ENCODE results near the gene ACOT9. TPM values are rescaled to one million over a fixed set of nuclear protein-coding genes. Genes with fewer than 3 reads are reported as not detected.
A peak's percentile ranks its signal among the peaks of the same experiment; 100 is the strongest.

Gene ACOT9
- total RNA-seq (10 to 100 TPM; 14.4 to 14.8 TPM), polyA plus RNA-seq (10 to 100 TPM in 1 of 3 donors, 1 to 10 TPM in 2; 5.9 to 13.0 (median 7.5) TPM), total RNA-seq (9.3 to 25.3 (median 21.8) reads per million in 6 experiments)

GRCh38 chrX:23742697-23743622 is at the start of gene ACOT9:
Gene ACOT9 (minus strand): TSS chrX:23743276. CDS start chrX:23743144, 132 bp downstream.
- POLR2A ChIA-PET, result interaction anchor here (0.6 to 2.5 kb wide), 5 partner anchors 24 to 211 kb away, joined by 3 to 19 read pairs (median 6); partner anchors contain the start of gene SAT1
- ATAC-seq, result peak; percentile 90 to 91

GRCh38 chrX:23790155-23790497 is 47.0 kb upstream of the ACOT9 start:
- DNase-seq (no peak), ATAC-seq (no peak)
- Mint-ChIP-seq H3K4me3 (no peak overlapping the region), H3K27ac (no peak overlapping the region), H3K36me3 (peaks cover 4 to 17% (median 10%) of the 10 kb centered on the region in 3 donors), H3K27me3 (no peaks in the 10 kb centered on the region), H3K9me3 (peaks cover 0 to 2% (median 0%) of the 10 kb centered on the region in 9 donors), H3K4me1 (peaks cover 1 to 10% (median 8%) of the 10 kb centered on the region in 4 donors)
- POLR2A ChIA-PET, result no interaction called here

More at GRCh38 chrX:23742697-23743622, at the start of gene ACOT9:
- peak; percentile 23 to 71 (median 58) for DNase-seq
- Mint-ChIP-seq H3K36me3 (no peaks in the 10 kb centered on the region), H3K4me3 (peak within 1 kb of the TSS; percentile 78 to 91 (median 89)), H3K9me3 (peaks cover 0 to 2% (median 0%) of the 10 kb centered on the region in 9 donors), H3K27ac (peak within 1 kb of the TSS; percentile 22 to 90 (median 84)), H3K4me1 (peaks cover 9 to 48% (median 22%) of the 10 kb centered on the region in 4 donors), H3K27me3 (no peaks in the 10 kb centered on the region)

GRCh38 chrX:23789386-23790154 is 46.5 kb upstream of the ACOT9 start:
- Mint-ChIP-seq H3K27me3 (no peaks in the 10 kb centered on the region), H3K9me3 (peaks cover 0 to 2% (median 0%) of the 10 kb centered on the region in 9 donors), H3K4me1 (peaks cover 2 to 16% (median 12%) of the 10 kb centered on the region in 4 donors), H3K36me3 (peaks cover 5 to 22% (median 11%) of the 10 kb centered on the region in 3 donors), H3K27ac (peak overlapping the region in 1 of 10 donors; percentile 57), H3K4me3 (no peak overlapping the region)
- POLR2A ChIA-PET, result interaction anchor here (1.2 kb wide), 1 partner anchor 265 kb away, joined by 3 read pairs; no protein-coding TSS in a partner anchor
- ATAC-seq, result no peak
- no peak for DNase-seq

- H3K9me3 Mint-ChIP-seq, result peaks cover 0 to 6% (median 0%) of the 10 kb centered on the region in 9 donors
- POLR2A ChIA-PET, result interaction anchor here (1.2 kb wide), 1 partner anchor 265 kb away, joined by 3 read pairs; no protein-coding TSS in a partner anchor
- peaks cover 5 to 22% (median 16%) of the 10 kb centered on the region in 4 donors for H3K4me1 Mint-ChIP-seq
Observed at GRCh38 chrX:23788946-23789345, 45.9 kb upstream of the ACOT9 start.

GRCh38 chrX:23788521-23788920 is 45.4 kb upstream of the ACOT9 start:
- peak overlapping the region in 3 of 10 donors; percentile 16 to 57 (median 56) for H3K27ac Mint-ChIP-seq
- no peak overlapping the region for H3K4me3 Mint-ChIP-seq
- peaks cover 12 to 33% (median 14%) of the 10 kb centered on the region in 3 donors for H3K36me3 Mint-ChIP-seq
- POLR2A ChIA-PET, result interaction anchor here (1.2 kb wide), 1 partner anchor 266 kb away, joined by 3 read pairs; no protein-coding TSS in a partner anchor
- no peaks in the 10 kb centered on the region for H3K27me3 Mint-ChIP-seq
- H3K9me3 Mint-ChIP-seq, result peaks cover 0 to 7% (median 0%) of the 10 kb centered on the region in 9 donors
- peaks cover 8 to 24% (median 19%) of the 10 kb centered on the region in 4 donors for H3K4me1 Mint-ChIP-seq
- DNase-seq (no peak), ATAC-seq (no peak)

More at GRCh38 chrX:23788946-23789345, 45.9 kb upstream of the ACOT9 start:
- H3K36me3 Mint-ChIP-seq, result peaks cover 9 to 29% (median 14%) of the 10 kb centered on the region in 3 donors
- no peak overlapping the region for H3K27ac Mint-ChIP-seq
- no peak for DNase-seq
- no peak overlapping the region for H3K4me3 Mint-ChIP-seq
- H3K27me3 Mint-ChIP-seq, result no peaks in the 10 kb centered on the region
- ATAC-seq, result no peak

GRCh38 chrX:23787745-23788118 is 44.7 kb upstream of the ACOT9 start:
- POLR2A ChIA-PET, result no interaction called here
- peaks cover 12 to 33% (median 14%) of the 10 kb centered on the region in 3 donors for H3K36me3 Mint-ChIP-seq
- DNase-seq, result no peak
- peaks cover 9 to 27% (median 20%) of the 10 kb centered on the region in 4 donors for H3K4me1 Mint-ChIP-seq
- peak overlapping the region in 1 of 10 donors; percentile 56 for H3K27ac Mint-ChIP-seq
- peaks cover 0 to 7% (median 0%) of the 10 kb centered on the region in 9 donors for H3K9me3 Mint-ChIP-seq
- no peaks in the 10 kb centered on the region for H3K27me3 Mint-ChIP-seq
- ATAC-seq, result no peak
- no peak overlapping the region for H3K4me3 Mint-ChIP-seq

- ATAC-seq (no peak), DNase-seq (no peak)
- H3K27me3 Mint-ChIP-seq, result no peaks in the 10 kb centered on the region
- H3K4me1 Mint-ChIP-seq, result peaks cover 13 to 41% (median 28%) of the 10 kb centered on the region in 4 donors
- POLR2A ChIA-PET, result no interaction called here
- no peak overlapping the region for H3K4me3 Mint-ChIP-seq
- peaks cover 12 to 33% (median 14%) of the 10 kb centered on the region in 3 donors for H3K36me3 Mint-ChIP-seq
- peaks cover 0 to 7% (median 0%) of the 10 kb centered on the region in 9 donors for H3K9me3 Mint-ChIP-seq
- peak overlapping the region in 2 of 10 donors; percentile 41 to 85 for H3K27ac Mint-ChIP-seq
Observed at GRCh38 chrX:23786268-23786815, 43.3 kb upstream of the ACOT9 start.

GRCh38 chrX:23785580-23785979 is 42.5 kb upstream of the ACOT9 start:
- DNase-seq (no peak), ATAC-seq (no peak)
- POLR2A ChIA-PET, result no interaction called here
- Mint-ChIP-seq H3K9me3 (peaks cover 0 to 7% (median 0%) of the 10 kb centered on the region in 9 donors), H3K4me3 (peak overlapping the region in 9 of 10 donors; percentile 4 to 98 (median 94)), H3K27ac (peak overlapping the region in 5 of 10 donors; percentile 9 to 99 (median 80)), H3K36me3 (peaks cover 12 to 33% (median 14%) of the 10 kb centered on the region in 3 donors), H3K27me3 (no peaks in the 10 kb centered on the region), H3K4me1 (peaks cover 13 to 45% (median 29%) of the 10 kb centered on the region in 4 donors)

- peaks cover 13 to 45% (median 29%) of the 10 kb centered on the region in 4 donors for H3K4me1 Mint-ChIP-seq
- peaks cover 0 to 7% (median 0%) of the 10 kb centered on the region in 9 donors for H3K9me3 Mint-ChIP-seq
- no peak for DNase-seq
Observed at GRCh38 chrX:23784470-23785331, 41.6 kb upstream of the ACOT9 start.

GRCh38 chrX:23783589-23784469 is 40.8 kb upstream of the ACOT9 start:
- Mint-ChIP-seq H3K4me3 (peak overlapping the region; percentile 90 to 98 (median 95)), H3K9me3 (peaks cover 0 to 7% (median 0%) of the 10 kb centered on the region in 9 donors), H3K27me3 (no peaks in the 10 kb centered on the region), H3K4me1 (peaks cover 13 to 45% (median 29%) of the 10 kb centered on the region in 4 donors), H3K36me3 (peaks cover 12 to 33% (median 14%) of the 10 kb centered on the region in 3 donors), H3K27ac (peak overlapping the region; percentile 90 to 99 (median 98))
- POLR2A ChIA-PET, result interaction anchor here (1.0 to 3.4 kb wide), 8 partner anchors 11 to 271 kb away, joined by 3 to 27 read pairs (median 14); partner anchors contain the start of genes ACOT9, APOO, CXorf58 and EIF2S3
- ATAC-seq (no peak), DNase-seq (peak in 3 of 10 donors; percentile 25 to 27 (median 26))

More at GRCh38 chrX:23784470-23785331, 41.6 kb upstream of the ACOT9 start:
- H3K4me3 Mint-ChIP-seq, result peak overlapping the region; percentile 90 to 98 (median 95)
- no peak for ATAC-seq
- peaks cover 12 to 33% (median 14%) of the 10 kb centered on the region in 3 donors for H3K36me3 Mint-ChIP-seq
- peak overlapping the region; percentile 90 to 99 (median 98) for H3K27ac Mint-ChIP-seq
- POLR2A ChIA-PET, result interaction anchor here (2.1 to 3.4 kb wide), 4 partner anchors 12 to 270 kb away, joined by 19 to 27 read pairs (median 20); partner anchors contain the start of genes ACOT9, APOO, CXorf58 and EIF2S3
- no peaks in the 10 kb centered on the region for H3K27me3 Mint-ChIP-seq
